Measurements from ENCODE around the gene RAG1.

DNA sequence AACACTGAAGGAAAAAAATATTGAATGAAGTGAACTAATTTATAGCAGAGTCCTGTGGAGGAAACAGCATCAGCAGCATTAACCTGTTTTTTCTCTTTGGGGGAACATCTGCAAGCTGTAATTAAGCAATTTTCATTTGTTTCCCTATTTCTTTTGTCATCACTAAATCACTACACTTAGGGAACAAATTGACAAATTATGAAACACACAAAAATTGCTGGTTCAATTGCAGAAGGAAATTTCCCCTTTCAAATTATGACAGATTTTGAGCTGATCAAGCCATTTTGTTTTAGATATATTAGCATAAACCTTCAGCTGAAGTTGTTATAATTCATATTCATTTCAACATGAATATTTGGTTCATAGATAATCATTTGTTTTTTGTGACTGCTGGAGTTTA lies 52.4 kb downstream of the RAG1 start:
- no peak for TF ChIP-seq TFE3 (CRISPR knock-in tag; IDR thresholded peaks at IDR 0.05)
- no peak for TF ChIP-seq ZNF264 (CRISPR knock-in tag; IDR thresholded peaks at IDR 0.05)
- TF ChIP-seq POLR2A (IDR thresholded peaks at IDR 0.05; ENCODE audit: insufficient read depth in 1 of 2, low read depth in 2 of 2, low read length in 2 of 2) = no peak
- no peak for TF ChIP-seq ZNF576 (CRISPR knock-in tag; IDR thresholded peaks at IDR 0.05)
- TF ChIP-seq KLF9 (CRISPR knock-in tag; IDR thresholded peaks at IDR 0.05; ENCODE audit: low read depth) = no peak
- no peak for TF ChIP-seq MXI1 (IDR thresholded peaks at IDR 0.05; ENCODE audit: borderline replicate concordance, low read depth, low read length)
- TF ChIP-seq, protein P1, sequence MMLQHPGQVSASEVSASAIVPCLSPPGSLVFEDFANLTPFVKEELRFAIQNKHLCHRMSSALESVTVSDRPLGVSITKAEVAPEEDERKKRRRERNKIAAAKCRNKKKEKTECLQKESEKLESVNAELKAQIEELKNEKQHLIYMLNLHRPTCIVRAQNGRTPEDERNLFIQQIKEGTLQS (CRISPR knock-in tag; IDR thresholded peaks at IDR 0.05) = no peak
- no peak for TF ChIP-seq PHF5A (CRISPR knock-in tag; IDR thresholded peaks at IDR 0.05; ENCODE audit: low read depth, unreplicated experiment)
- no peak for TF ChIP-seq ZSCAN25 (CRISPR knock-in tag; IDR thresholded peaks at IDR 0.05)
- TF ChIP-seq REPIN1 (CRISPR knock-in tag; IDR thresholded peaks at IDR 0.05; ENCODE audit: borderline replicate concordance, low read depth) = no peak
- TF ChIP-seq ZKSCAN8 (CRISPR knock-in tag; IDR thresholded peaks at IDR 0.05; ENCODE audit: borderline replicate concordance) = no peak
- TF ChIP-seq SIX4 (CRISPR knock-in tag; IDR thresholded peaks at IDR 0.05) = no peak
- TF ChIP-seq ZNF740 (CRISPR knock-in tag; IDR thresholded peaks at IDR 0.05) = no peak
- TF ChIP-seq, protein P2, sequence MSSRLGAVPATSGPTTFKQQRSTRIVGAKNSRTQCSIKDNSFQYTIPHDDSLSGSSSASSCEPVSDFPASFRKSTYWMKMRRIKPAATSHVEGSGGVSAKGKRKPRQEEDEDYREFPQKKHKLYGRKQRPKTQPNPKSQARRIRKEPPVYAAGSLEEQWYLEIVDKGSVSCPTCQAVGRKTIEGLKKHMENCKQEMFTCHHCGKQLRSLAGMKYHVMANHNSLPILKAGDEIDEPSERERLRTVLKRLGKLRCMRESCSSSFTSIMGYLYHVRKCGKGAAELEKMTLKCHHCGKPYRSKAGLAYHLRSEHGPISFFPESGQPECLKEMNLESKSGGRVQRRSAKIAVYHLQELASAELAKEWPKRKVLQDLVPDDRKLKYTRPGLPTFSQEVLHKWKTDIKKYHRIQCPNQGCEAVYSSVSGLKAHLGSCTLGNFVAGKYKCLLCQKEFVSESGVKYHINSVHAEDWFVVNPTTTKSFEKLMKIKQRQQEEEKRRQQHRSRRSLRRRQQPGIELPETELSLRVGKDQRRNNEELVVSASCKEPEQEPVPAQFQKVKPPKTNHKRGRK (CRISPR knock-in tag; IDR thresholded peaks at IDR 0.05) = no peak
